ENCODE data around the gene RIBC1.
A peak's percentile ranks its signal among the peaks of the same experiment; 100 is the strongest.
"Not testable (repeated sequence)": the region's sequence is repeated elsewhere in the genome, so short reads cannot be mapped to it uniquely, and the experiment has no call there.

The RIBC1 gene

DNA sequence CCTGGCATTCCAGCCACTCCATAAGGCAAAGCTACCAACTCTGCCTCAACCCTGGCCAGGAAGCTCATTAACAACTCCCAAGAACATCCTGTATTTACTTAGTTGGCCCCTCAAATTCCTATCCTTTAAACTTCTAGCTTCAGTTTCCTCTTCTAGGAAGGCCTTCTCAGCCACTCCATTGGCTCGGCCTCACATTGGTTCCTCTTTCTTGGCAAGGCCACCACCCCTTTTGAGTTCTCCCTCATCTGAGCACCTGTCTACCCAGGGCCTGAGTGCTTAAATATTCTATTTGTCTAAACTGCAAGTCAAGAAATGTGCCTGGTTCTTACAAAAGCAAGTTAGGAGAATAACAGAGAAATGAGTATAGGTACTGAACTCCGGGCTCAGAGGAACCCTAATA is 10.2 kb upstream of the RIBC1 start:
- no peak overlapping the region for H3K18ac ChIP-seq (ENCODE audit: low read length)
- H2BK5ac ChIP-seq (ENCODE audit: low read depth, low read length, poor library complexity), result no peak overlapping the region
- H3K4me3 ChIP-seq (ENCODE audit: low read depth, low read length), result no peak overlapping the region
- H3K36me3 ChIP-seq (ENCODE audit: control insufficient read depth in 1 of 2, insufficient read depth in 2 of 2, low read length in 2 of 2), result peaks cover 35 to 51% of the 10 kb centered on the region in 2 experiments
- no peak overlapping the region for H4K8ac ChIP-seq (ENCODE audit: low read depth, low read length)
- H3K23ac ChIP-seq (ENCODE audit: low read length), result no peak overlapping the region
- no peak for DNase-seq
- no peaks in the 10 kb centered on the region for H3K79me2 ChIP-seq (ENCODE audit: control insufficient read depth, insufficient read depth, low read length, poor library complexity)
- H2AFZ ChIP-seq (ENCODE audit: insufficient read depth, low read length, poor library complexity), result no peak overlapping the region
- H3K9me3 ChIP-seq (ENCODE audit: insufficient read depth, low read depth, low read length), result no peaks in the 10 kb centered on the region
- no peak overlapping the region for H3K27ac ChIP-seq (ENCODE audit: low read depth, low read length)
- no peak overlapping the region for H4K12ac ChIP-seq (ENCODE audit: low read depth, low read length)
- no peak overlapping the region for H2BK120ac ChIP-seq (ENCODE audit: insufficient read depth, low read length, poor library complexity)
- H3K79me1 ChIP-seq (ENCODE audit: low read length), result no peaks in the 10 kb centered on the region
- H2BK12ac ChIP-seq (ENCODE audit: low read length), result no peak overlapping the region
- no peak overlapping the region for H3K9ac ChIP-seq (ENCODE audit: low read length)
- H3K27me3 ChIP-seq (ENCODE audit: insufficient read depth, low read length), result no peaks in the 10 kb centered on the region
- H3K4me1 ChIP-seq (ENCODE audit: control insufficient read depth in 1 of 2, insufficient read depth in 2 of 2, low read length in 2 of 2), result no peaks in the 10 kb centered on the region
- H3K4ac ChIP-seq (ENCODE audit: low read depth, low read length), result no peak overlapping the region
- no CpG with 5 or more reads among the region's 2 CpGs for WGBS (ENCODE audit: extremely low coverage, insufficient coverage, insufficient read length)
- H2AK5ac ChIP-seq (ENCODE audit: low read length), result no peak overlapping the region
- no peak overlapping the region for H4K91ac ChIP-seq (ENCODE audit: low read depth, low read length)
- H3K14ac ChIP-seq (ENCODE audit: low read length), result no peak overlapping the region
- no peak overlapping the region for H3K4me2 ChIP-seq (ENCODE audit: low read length)

DNA sequence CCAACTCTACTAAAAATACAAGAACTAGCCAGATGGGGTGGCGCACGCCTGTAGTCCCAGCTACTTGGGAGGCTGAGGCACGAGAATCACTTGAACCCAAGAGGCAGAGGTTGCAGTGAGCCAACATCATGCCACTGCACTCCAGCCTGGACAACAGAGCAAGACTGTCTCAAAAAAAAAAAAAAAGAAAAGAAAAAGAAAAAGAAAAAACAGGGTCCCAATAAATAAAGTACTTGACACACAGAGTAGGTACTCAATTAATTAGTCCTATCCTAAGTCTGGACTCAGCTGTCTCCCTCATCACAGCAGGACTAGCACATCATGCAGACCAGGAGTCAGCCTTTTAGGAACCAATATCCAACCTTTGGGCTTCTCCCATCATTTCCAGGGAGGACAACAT is 2.3 kb upstream of the RIBC1 start:
- not testable (repeated sequence) for H2BK5ac ChIP-seq (ENCODE audit: low read depth, low read length, poor library complexity); H2AFZ ChIP-seq (ENCODE audit: insufficient read depth, low read length, poor library complexity); H3K9me3 ChIP-seq (ENCODE audit: insufficient read depth, low read depth, low read length); H3K27me3 ChIP-seq (ENCODE audit: insufficient read depth, low read length); H3K79me1 ChIP-seq (ENCODE audit: low read length); H3K4ac ChIP-seq (ENCODE audit: low read depth, low read length); H2BK120ac ChIP-seq (ENCODE audit: insufficient read depth, low read length, poor library complexity); H4K12ac ChIP-seq (ENCODE audit: low read depth, low read length); H2BK12ac ChIP-seq (ENCODE audit: low read length); H3K9ac ChIP-seq (ENCODE audit: low read length); H4K8ac ChIP-seq (ENCODE audit: low read depth, low read length); H3K4me1 ChIP-seq (ENCODE audit: control insufficient read depth in 1 of 2, insufficient read depth in 2 of 2, low read length in 2 of 2); H3K4me2 ChIP-seq (ENCODE audit: low read length); DNase-seq; H3K23ac ChIP-seq (ENCODE audit: low read length); H3K18ac ChIP-seq (ENCODE audit: low read length); H3K27ac ChIP-seq (ENCODE audit: low read depth, low read length); H4K91ac ChIP-seq (ENCODE audit: low read depth, low read length); H3K14ac ChIP-seq (ENCODE audit: low read length); H2AK5ac ChIP-seq (ENCODE audit: low read length); H3K36me3 ChIP-seq (ENCODE audit: control insufficient read depth in 1 of 2, insufficient read depth in 2 of 2, low read length in 2 of 2); H3K4me3 ChIP-seq (ENCODE audit: low read depth, low read length)
- no CpG with 5 or more reads among the region's 3 CpGs for WGBS (ENCODE audit: extremely low coverage, insufficient coverage, insufficient read length)
- H3K79me2 ChIP-seq (ENCODE audit: control insufficient read depth, insufficient read depth, low read length, poor library complexity), result peaks cover 18% of the 10 kb centered on the region

DNA sequence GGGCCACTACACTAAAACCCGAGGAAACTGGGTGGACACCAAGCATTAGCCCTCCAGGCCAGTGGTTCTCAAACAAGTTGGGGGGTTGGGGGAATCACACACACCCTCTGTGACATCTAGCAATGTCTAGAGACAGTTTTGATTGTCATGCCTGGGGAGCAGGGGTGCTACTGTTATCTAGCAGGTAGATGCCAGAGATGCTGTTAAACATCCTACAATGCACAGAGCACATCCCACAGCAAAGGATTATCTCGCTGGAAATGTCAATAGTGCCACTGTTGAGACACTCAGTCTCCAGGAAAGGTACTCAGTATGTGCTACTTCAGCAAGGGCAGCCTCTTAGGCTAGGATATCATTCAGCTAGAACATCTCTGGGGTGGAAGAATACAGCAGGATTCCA is 1.5 kb upstream of the RIBC1 start:
- H3K79me1 ChIP-seq (ENCODE audit: low read length), result peaks cover 9% of the 10 kb centered on the region
- no peak overlapping the region for H3K9ac ChIP-seq (ENCODE audit: low read length)
- no peak for DNase-seq
- WGBS (ENCODE audit: extremely low coverage, insufficient coverage, insufficient read length), result no CpG with 5 or more reads among the region's 2 CpGs
- H4K8ac ChIP-seq (ENCODE audit: low read depth, low read length), result no peak overlapping the region
- H3K14ac ChIP-seq (ENCODE audit: low read length), result no peak overlapping the region
- H2BK12ac ChIP-seq (ENCODE audit: low read length), result no peak overlapping the region
- H2AFZ ChIP-seq (ENCODE audit: insufficient read depth, low read length, poor library complexity), result no peak overlapping the region
- no peak overlapping the region for H3K23ac ChIP-seq (ENCODE audit: low read length)
- no peak overlapping the region for H2AK5ac ChIP-seq (ENCODE audit: low read length)
- peaks cover 18% of the 10 kb centered on the region for H3K79me2 ChIP-seq (ENCODE audit: control insufficient read depth, insufficient read depth, low read length, poor library complexity)
- no peak overlapping the region for H3K27ac ChIP-seq (ENCODE audit: low read depth, low read length)
- no peak overlapping the region for H3K4me3 ChIP-seq (ENCODE audit: low read depth, low read length)
- peak overlapping the region; percentile 72 for H3K4me2 ChIP-seq (ENCODE audit: low read length)
- peaks cover 0 to 1% of the 10 kb centered on the region in 2 experiments for H3K36me3 ChIP-seq (ENCODE audit: control insufficient read depth in 1 of 2, insufficient read depth in 2 of 2, low read length in 2 of 2)
- H2BK5ac ChIP-seq (ENCODE audit: low read depth, low read length, poor library complexity), result no peak overlapping the region
- no peak overlapping the region for H2BK120ac ChIP-seq (ENCODE audit: insufficient read depth, low read length, poor library complexity)
- H3K4me1 ChIP-seq (ENCODE audit: control insufficient read depth in 1 of 2, insufficient read depth in 2 of 2, low read length in 2 of 2), result peaks cover 0 to 3% of the 10 kb centered on the region in 2 experiments
- H4K12ac ChIP-seq (ENCODE audit: low read depth, low read length), result no peak overlapping the region
- H3K18ac ChIP-seq (ENCODE audit: low read length), result no peak overlapping the region
- H3K27me3 ChIP-seq (ENCODE audit: insufficient read depth, low read length), result no peaks in the 10 kb centered on the region
- H3K9me3 ChIP-seq (ENCODE audit: insufficient read depth, low read depth, low read length), result no peaks in the 10 kb centered on the region
- H3K4ac ChIP-seq (ENCODE audit: low read depth, low read length), result peak overlapping the region; percentile 7
- H4K91ac ChIP-seq (ENCODE audit: low read depth, low read length), result no peak overlapping the region

DNA sequence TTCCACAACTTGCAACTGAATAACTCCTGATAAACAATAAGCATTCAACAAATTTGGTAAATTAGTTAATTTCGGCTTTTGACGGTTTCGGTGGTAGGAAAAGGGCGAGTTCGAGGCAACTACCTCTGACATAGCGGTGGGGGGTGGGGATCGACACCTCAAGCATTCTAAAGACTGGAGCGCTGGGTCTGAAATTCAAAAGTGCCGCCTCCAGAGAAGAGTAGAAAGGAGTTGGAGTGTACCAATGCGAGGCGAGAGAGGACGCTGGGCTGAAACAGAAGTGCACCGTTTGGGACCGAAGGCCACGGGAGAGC is 944 bp upstream of the RIBC1 start:
- peak overlapping the region; percentile 64 for H4K12ac ChIP-seq (ENCODE audit: low read depth, low read length)
- peak overlapping the region; percentile 95 for H4K8ac ChIP-seq (ENCODE audit: low read depth, low read length)
- no peak overlapping the region for H3K23ac ChIP-seq (ENCODE audit: low read length)
- H3K4me2 ChIP-seq (ENCODE audit: low read length), result peak overlapping the region; percentile 72
- no peak for DNase-seq
- peak overlapping the region; percentile 84 for H4K91ac ChIP-seq (ENCODE audit: low read depth, low read length)
- H3K36me3 ChIP-seq (ENCODE audit: control insufficient read depth in 1 of 2, insufficient read depth in 2 of 2, low read length in 2 of 2), result peaks cover 0 to 1% of the 10 kb centered on the region in 2 experiments
- peak overlapping the region; percentile 92 for H3K27ac ChIP-seq (ENCODE audit: low read depth, low read length)
- peak overlapping the region; percentile 97 for H3K9ac ChIP-seq (ENCODE audit: low read length)
- no peaks in the 10 kb centered on the region for H3K9me3 ChIP-seq (ENCODE audit: insufficient read depth, low read depth, low read length)
- H2AK5ac ChIP-seq (ENCODE audit: low read length), result no peak overlapping the region
- peaks cover 0 to 3% of the 10 kb centered on the region in 2 experiments for H3K4me1 ChIP-seq (ENCODE audit: control insufficient read depth in 1 of 2, insufficient read depth in 2 of 2, low read length in 2 of 2)
- H3K4me3 ChIP-seq (ENCODE audit: low read depth, low read length), result peak overlapping the region; percentile 79
- peak overlapping the region; percentile 39 for H2BK5ac ChIP-seq (ENCODE audit: low read depth, low read length, poor library complexity)
- no CpG with 5 or more reads among the region's 15 CpGs for WGBS (ENCODE audit: extremely low coverage, insufficient coverage, insufficient read length)
- H2BK12ac ChIP-seq (ENCODE audit: low read length), result no peak overlapping the region
- H3K18ac ChIP-seq (ENCODE audit: low read length), result peak overlapping the region; percentile 61
- peak overlapping the region; percentile 80 for H2BK120ac ChIP-seq (ENCODE audit: insufficient read depth, low read length, poor library complexity)
- no peaks in the 10 kb centered on the region for H3K27me3 ChIP-seq (ENCODE audit: insufficient read depth, low read length)
- peaks cover 9% of the 10 kb centered on the region for H3K79me1 ChIP-seq (ENCODE audit: low read length)
- H3K79me2 ChIP-seq (ENCODE audit: control insufficient read depth, insufficient read depth, low read length, poor library complexity), result peaks cover 18% of the 10 kb centered on the region
- no peak overlapping the region for H3K4ac ChIP-seq (ENCODE audit: low read depth, low read length)
- no peak overlapping the region for H2AFZ ChIP-seq (ENCODE audit: insufficient read depth, low read length, poor library complexity)
- H3K14ac ChIP-seq (ENCODE audit: low read length), result peak overlapping the region; percentile 67

Data from trophoblast cell (in vitro differentiated cells and primary cell).